AG09309 (cell line): ENCODE results near the gene RS1.

Source experiments
- DNase-seq: peaks from one replicate; pipeline ENCODE4 v3.0.0-alpha.2; 2010; ENCODE audit warnings: low read depth
- H3K4me3 ChIP-seq: 2 replicates; pipeline ENCODE4 v1.5.1; 2011; ENCODE audit warnings: mild to moderate bottlenecking, low read depth, low read length, moderate library complexity; ENCODE audit not compliant: control insufficient read depth
- TF ChIP-seq, protein P1 (sequence below): IDR thresholded peaks from 2 replicates; pipeline ENCODE4 v1.5.1; 2011; ENCODE audit warnings: mild to moderate bottlenecking, low read depth, low read length, inconsistent platforms; ENCODE audit not compliant: insufficient read depth, control insufficient read depth; ENCODE audit errors: missing control alignments

RS1 gene

DNA sequence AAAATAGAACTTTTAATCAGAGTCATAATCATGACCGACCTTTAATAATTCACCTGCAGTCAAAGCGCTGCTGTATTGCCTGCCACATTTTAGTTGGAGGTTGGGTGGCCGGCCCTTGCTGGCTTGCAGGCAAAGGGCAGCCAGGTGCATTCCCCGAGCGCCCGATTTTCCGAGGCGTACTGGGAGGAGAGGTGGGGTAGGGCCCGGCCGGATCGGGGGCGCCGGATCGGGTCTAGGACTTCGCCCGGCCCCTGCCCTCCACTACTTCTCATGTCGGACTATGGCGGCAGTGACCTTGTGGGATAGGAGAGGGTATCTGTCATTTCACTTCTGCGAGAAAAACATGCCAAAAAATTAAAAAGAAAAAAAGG is 2.5 kb upstream of the RS1 start:
- no peak for DNase-seq
- H3K4me3 ChIP-seq, result peak overlapping the region; percentile 45
- TF ChIP-seq, protein P1, sequence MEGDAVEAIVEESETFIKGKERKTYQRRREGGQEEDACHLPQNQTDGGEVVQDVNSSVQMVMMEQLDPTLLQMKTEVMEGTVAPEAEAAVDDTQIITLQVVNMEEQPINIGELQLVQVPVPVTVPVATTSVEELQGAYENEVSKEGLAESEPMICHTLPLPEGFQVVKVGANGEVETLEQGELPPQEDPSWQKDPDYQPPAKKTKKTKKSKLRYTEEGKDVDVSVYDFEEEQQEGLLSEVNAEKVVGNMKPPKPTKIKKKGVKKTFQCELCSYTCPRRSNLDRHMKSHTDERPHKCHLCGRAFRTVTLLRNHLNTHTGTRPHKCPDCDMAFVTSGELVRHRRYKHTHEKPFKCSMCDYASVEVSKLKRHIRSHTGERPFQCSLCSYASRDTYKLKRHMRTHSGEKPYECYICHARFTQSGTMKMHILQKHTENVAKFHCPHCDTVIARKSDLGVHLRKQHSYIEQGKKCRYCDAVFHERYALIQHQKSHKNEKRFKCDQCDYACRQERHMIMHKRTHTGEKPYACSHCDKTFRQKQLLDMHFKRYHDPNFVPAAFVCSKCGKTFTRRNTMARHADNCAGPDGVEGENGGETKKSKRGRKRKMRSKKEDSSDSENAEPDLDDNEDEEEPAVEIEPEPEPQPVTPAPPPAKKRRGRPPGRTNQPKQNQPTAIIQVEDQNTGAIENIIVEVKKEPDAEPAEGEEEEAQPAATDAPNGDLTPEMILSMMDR, result no peak

DNA sequence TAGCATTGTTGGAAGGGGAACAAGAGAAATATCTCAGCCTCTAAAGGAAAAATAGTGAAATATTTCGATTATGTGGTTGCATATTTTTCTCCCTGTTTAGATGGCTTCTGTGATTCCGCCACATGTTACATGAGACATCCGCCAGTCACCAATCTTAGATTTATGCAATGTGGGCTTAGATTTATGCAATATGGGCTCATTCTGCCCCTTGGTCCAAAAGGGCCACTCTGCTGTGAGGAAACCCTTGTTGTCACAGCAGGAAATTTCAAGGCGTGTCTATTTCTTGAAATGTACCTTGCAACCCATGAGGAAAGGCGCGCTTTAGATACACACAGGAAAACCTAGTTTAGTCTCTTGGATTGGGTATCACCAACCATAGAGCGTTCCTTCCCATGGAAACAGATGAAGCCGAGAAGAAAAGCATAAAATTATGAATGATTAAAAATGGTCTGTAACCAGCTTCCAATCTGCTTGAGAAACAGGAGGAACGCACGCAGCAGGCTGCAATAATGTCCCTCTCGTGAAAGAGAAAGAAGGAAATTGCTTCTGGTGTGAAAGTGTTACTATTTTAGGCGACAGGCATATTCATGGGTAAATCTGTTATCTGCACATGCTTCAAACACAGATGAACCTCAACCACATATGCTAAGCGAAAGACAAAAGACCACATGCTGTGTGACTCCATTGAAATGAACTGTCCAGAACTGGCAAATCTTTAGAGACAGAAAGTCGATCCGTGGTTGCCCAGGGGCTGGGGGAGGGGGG is 3.7 kb downstream of the RS1 start:
- DNase-seq, result no peak

DNA sequence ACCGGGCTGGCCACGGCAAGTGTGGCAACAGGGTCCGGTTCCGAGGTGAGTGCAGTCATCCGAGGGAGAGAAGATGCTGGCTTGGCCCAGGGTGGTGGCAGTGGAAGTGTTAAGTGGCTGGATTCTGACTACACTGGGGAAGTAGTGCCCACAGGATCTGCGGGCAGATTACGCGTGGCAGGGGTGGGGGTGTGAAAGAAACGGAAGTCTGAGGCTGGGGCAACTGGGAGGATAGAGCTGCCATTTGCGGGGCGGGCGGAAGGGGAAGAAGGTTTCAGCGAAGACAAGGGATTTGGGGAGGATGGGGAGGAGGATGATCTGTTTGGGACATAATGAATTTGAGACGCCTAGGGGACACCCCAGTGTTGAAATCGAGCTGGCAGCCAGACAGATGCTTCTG is 5.3 kb downstream of the RS1 start:
- DNase-seq, result no peak
- TF ChIP-seq, protein P1, result no peak
- H3K4me3 ChIP-seq, result no peak overlapping the region

More for the DNA sequence above, 3.7 kb downstream of the RS1 start:
- H3K4me3 ChIP-seq, result no peak overlapping the region
- TF ChIP-seq, protein P1, result no peak

DNA sequence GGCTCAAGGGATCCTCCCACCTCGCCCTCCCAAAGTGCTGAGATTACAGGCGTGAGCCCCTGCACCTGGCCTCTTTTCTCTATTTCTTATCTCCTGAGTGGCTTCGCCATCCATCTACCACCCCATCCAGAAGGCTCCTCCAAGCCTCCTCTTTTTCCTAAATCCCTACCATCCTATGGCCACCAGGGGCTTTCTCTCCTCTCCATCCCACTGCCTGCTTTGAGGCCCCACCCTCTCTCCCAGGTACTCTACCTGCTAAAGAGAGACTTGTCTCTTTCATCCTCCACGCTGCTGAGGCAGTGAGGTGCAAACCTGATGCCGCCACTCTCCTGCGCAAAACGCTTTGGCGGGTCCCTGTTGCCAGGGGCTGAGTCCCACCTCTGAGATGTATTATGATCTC is 7.0 kb downstream of the RS1 start:
- TF ChIP-seq, protein P1, result no peak
- H3K4me3 ChIP-seq, result no peak overlapping the region
- DNase-seq, result no peak

DNA sequence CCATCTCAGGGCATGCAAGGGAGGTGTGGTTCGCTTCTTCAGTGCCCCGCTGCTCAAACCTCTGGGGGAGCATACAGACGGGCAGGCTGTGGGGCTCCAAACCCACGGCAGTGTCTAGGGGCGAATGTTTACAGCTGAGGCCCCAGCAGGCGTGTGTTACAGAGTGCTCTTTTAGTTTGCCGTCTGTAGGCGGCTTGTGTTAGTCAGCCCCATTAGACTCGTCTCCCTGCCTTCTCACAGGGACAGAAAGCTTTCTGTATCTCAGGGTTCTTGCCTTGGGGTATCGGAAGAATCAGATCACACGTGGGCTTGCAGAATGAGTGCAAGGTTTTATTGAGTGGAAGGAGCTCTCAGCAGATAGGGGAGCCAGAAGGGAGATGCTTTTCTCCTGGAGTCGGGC is 10.6 kb downstream of the RS1 start:
- DNase-seq, result no peak
- TF ChIP-seq, protein P1, result no peak
- no peak overlapping the region for H3K4me3 ChIP-seq

DNA sequence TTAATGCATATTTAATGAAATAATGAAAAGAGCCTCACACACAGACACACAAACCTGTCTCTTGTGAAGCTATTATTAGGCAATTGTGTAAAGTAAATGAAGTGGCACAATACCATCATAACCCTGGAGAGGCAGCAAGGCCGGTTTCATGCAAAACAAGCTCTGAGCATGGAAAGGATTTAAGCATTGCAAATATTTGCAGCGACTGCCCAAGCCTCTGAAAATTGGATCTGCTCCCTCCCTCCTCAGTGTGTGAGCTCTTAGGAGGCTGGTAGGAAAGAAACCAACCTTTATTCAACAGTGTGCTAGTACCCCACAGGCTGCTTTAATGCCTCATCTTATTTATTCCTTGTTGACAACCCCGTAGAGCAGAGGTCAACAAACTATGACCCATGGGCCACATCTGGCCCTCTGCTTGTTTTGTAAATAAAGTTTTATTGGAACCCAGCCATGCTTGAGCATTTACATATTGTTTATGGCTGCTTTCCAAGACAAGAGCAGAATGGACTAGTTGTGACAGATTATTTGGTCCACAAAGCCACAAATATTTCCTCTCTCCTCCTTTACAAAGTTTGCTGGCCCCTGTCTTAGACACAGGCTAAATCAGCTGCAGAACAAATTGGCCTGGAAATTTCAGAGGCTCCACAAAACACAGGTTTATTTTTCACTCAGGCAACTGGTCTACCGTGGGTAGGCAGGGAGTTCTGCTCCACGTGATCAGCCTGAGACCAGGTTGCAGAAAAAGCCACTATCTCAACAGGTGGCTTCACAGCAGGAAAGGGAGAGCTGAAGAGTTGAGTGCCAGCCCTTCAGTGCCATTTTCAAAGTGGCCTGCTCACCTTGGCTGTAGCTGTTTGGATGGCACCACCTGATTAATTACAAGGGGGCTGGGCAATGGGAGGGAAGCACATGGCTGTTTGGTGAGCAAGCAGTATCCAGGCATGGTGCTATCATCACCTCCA is 16.8 kb downstream of the RS1 start:
- H3K4me3 ChIP-seq, result no peak overlapping the region
- TF ChIP-seq, protein P1, result no peak
- no peak for DNase-seq
